ENCODE measurements around the gene FCHSD1. TPM values are rescaled to one million over a fixed set of nuclear protein-coding genes. Genes with fewer than 3 reads are reported as not detected.

The FCHSD1 gene
- total and polyA plus RNA-seq, 4 donors = 12.2 to 23.2 (median 17.7) TPM

- Histone ChIP-seq H3K36me3 (ENCODE audit: control insufficient read depth in 4 of 4, insufficient read depth in 4 of 4, low read length in 4 of 4) (peaks cover 9 to 30% (median 25%) of the 10 kb centered on the region in 4 donors), H3K27me3 (ENCODE audit: control insufficient read depth in 3 of 3, insufficient read depth in 3 of 3, low read length in 2 of 3) (peaks cover 0 to 2% (median 1%) of the 10 kb centered on the region in 3 donors), H3K4me1 (ENCODE audit: control insufficient read depth in 5 of 5, insufficient read depth in 5 of 5, low read length in 5 of 5) (peaks cover 0 to 20% (median 8%) of the 10 kb centered on the region in 5 donors), H3K9ac (ENCODE audit: insufficient read depth in 1 of 2, low read length in 2 of 2) (no peak overlapping the region), H3K27ac (ENCODE audit: low read depth in 1 of 2, low read length in 1 of 2) (no peak overlapping the region), H3K4me3 (no peak overlapping the region), H3K9me3 (ENCODE audit: control insufficient read depth in 4 of 4, insufficient read depth in 3 of 4, low read length in 3 of 4) (no peaks in the 10 kb centered on the region)
- 93 to 97% methylated on average over 2 of the region's 2 CpGs for WGBS, 2 donors
- no peak for TF ChIP-seq CTCF (IDR thresholded peaks at IDR 0.05; ENCODE audit: control extremely low read depth, extremely low read depth)
- DNase-seq (no peak), ATAC-seq (ENCODE audit: insufficient read depth, low FRiP score) (no peak)
Measured at GRCh38 chr5:141632650-141633049, 18.6 kb downstream of the FCHSD1 start.

DNA sequence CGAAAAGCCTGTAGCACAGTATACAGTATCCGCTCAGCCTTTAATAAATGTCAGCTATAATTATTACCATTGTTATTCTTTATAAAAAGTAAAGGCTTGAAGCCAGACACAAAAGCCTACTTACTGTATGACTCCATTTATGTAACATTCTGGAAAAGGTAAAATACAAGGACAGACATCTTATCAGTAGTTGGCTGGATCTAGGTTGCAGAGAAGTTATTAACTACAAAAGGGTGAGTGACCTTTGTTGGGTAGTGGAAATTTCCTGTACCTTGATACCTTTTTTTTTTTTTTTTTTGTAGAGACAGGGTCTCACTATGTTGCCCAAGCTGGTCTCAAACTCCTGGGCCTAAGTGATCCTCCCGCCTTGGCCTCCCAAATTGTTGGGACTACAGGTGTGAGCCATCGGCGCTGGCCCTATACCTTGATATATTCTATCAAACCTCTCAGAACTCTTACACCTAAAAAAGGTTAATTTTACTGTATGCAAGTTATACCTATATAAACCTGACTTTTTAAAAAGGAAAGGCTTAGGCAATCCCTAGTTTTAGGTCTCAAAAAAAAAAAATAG, 20.6 kb downstream of the FCHSD1 start:
- no peak for TF ChIP-seq CTCF (IDR thresholded peaks at IDR 0.05; ENCODE audit: control extremely low read depth, extremely low read depth)
- Histone ChIP-seq H3K4me1 (ENCODE audit: control insufficient read depth in 5 of 5, insufficient read depth in 5 of 5, low read length in 5 of 5) (peaks cover 0 to 5% (median under 1%) of the 10 kb centered on the region in 5 donors), H3K9ac (ENCODE audit: insufficient read depth in 1 of 2, low read length in 2 of 2) (no peak overlapping the region), H3K4me3 (no peak overlapping the region), H3K9me3 (ENCODE audit: control insufficient read depth in 4 of 4, insufficient read depth in 3 of 4, low read length in 3 of 4) (peaks cover 0 to 2% (median 0%) of the 10 kb centered on the region in 4 donors), H3K27ac (ENCODE audit: low read depth in 1 of 2, low read length in 1 of 2) (no peak overlapping the region), H3K27me3 (ENCODE audit: control insufficient read depth in 3 of 3, insufficient read depth in 3 of 3, low read length in 2 of 3) (no peaks in the 10 kb centered on the region), H3K36me3 (ENCODE audit: control insufficient read depth in 4 of 4, insufficient read depth in 4 of 4, low read length in 4 of 4) (peaks cover 11 to 43% (median 34%) of the 10 kb centered on the region in 4 donors)
- WGBS, 2 donors = 96 to 97% methylated on average over 5 of the region's 5 CpGs
- ATAC-seq (ENCODE audit: insufficient read depth, low FRiP score) (no peak), DNase-seq (no peak)

DNA sequence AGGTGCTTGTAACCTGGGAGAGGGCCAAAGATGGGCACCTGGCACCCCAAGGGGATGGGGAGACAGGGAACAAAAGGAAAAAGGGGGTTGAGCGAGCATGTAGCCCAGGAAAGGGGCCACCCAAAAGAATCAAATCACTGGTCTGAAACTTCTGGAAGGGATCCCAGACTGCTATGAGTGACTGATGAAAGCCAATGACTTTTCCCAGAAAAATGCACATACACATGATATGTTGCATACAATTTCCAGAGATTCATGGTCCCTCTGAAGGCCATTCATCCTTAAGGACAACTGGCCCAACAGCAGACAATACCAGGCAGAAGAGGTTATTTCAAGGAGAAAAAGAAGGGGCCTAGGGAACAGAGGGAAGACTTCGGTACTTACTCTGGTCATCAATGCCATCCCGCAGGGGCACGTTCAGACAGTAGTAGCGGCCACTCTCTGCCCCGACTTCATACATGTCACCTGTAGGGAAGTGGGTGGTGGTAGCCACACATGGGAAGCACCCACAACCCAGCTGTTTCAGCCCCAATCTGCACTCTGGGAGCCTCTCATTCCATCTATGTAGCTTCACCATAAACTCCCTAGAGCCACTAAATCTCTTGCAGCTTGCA, 22.9 kb downstream of the FCHSD1 start:
- H3K4me1 ChIP-seq (ENCODE audit: control insufficient read depth in 5 of 5, insufficient read depth in 5 of 5, low read length in 5 of 5) = no peaks in the 10 kb centered on the region
- H3K36me3 ChIP-seq (ENCODE audit: control insufficient read depth in 4 of 4, insufficient read depth in 4 of 4, low read length in 4 of 4) = peaks cover 11 to 60% (median 45%) of the 10 kb centered on the region in 4 donors
- no peak overlapping the region for H3K4me3 ChIP-seq
- H3K9ac ChIP-seq (ENCODE audit: insufficient read depth in 1 of 2, low read length in 2 of 2) = no peak overlapping the region
- no peak for ATAC-seq (ENCODE audit: insufficient read depth, low FRiP score)
- WGBS, 2 donors = 96% methylated on average over 6 of the region's 6 CpGs
- no peak overlapping the region for H3K27ac ChIP-seq (ENCODE audit: low read depth in 1 of 2, low read length in 1 of 2)
- H3K27me3 ChIP-seq (ENCODE audit: control insufficient read depth in 3 of 3, insufficient read depth in 3 of 3, low read length in 2 of 3) = no peaks in the 10 kb centered on the region
- peaks cover 0 to 2% (median 0%) of the 10 kb centered on the region in 4 donors for H3K9me3 ChIP-seq (ENCODE audit: control insufficient read depth in 4 of 4, insufficient read depth in 3 of 4, low read length in 3 of 4)
- TF ChIP-seq CTCF (IDR thresholded peaks at IDR 0.05; ENCODE audit: control extremely low read depth, extremely low read depth) = no peak
- no peak for DNase-seq

Measured in lung (tissue), 12 donors.